ENCODE data around the gene GPR173. TPM values are rescaled to one million over a fixed set of nuclear protein-coding genes. Genes with fewer than 3 reads are reported as not detected.

Gene GPR173
- total RNA-seq, 4 donors from 2014 or later = 0.09 to 0.57 (median 0.18) TPM; not detected in 1

DNA sequence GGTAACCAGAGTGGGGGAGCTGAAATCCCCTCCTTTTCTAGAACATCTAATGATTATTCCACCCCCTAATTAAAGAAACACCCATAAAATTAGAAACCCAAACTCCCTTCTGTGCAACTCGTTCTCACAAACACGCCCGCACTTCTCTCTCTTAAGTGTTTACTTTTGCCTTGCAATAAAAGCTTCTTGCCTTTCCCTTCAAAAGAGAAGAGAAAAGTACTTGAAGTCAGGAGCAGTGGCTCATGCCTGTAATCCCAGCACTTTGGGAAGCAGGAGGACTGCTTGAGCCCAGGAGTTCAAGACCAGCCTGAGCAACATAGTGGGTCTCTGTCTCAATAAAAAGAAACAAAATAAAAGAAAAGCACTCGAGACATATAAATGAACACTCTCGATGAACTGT is 3.6 kb upstream of the GPR173 start:
- no peak for DNase-seq
- intact Hi-C loops (cut with DNase I) = no loop called here
- Histone ChIP-seq H3K4me3 (no peak overlapping the region), H3K27me3 (no peaks in the 10 kb centered on the region), H3K27ac (no peak overlapping the region), H3K36me3 (no peaks in the 10 kb centered on the region), H3K9me3 (no peaks in the 10 kb centered on the region), H3K4me1 (peaks cover 0 to 18% (median 0%) of the 10 kb centered on the region in 3 donors)
- TF ChIP-seq POLR2A (IDR thresholded peaks at IDR 0.05) = no peak
- TF ChIP-seq CTCF (IDR thresholded peaks at IDR 0.05) = no peak
- 80 to 86% methylated on average over 4 to 5 of the region's 5 CpGs for whole genome bisulfite sequencing, 2 donors

DNA sequence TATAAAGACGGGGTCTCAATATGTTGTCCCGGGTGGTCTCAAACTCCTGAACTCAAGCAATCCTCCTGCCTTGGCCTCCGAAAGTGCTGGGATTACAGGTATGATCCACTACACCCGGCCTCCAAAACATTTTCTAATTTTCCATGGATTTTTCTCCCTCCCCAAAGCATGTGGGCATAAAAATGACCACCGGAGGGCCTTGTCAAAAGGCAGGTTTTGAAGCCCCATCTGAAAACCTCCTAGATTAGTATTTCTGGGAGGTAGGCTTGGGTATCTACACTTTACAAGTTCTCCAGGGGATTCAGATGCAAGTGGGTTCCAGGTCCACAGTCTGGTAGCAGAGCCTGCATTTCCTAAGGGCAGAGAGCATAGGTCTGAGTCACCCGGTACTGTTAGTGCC is 1.4 kb upstream of the GPR173 start:
- H3K36me3 ChIP-seq = no peaks in the 10 kb centered on the region
- no peaks in the 10 kb centered on the region for H3K27me3 ChIP-seq
- intact Hi-C loops (cut with DNase I) = no loop called here
- WGBS, 2 donors = 81 to 95% methylated on average over 5 to 6 of the region's 6 CpGs
- H3K27ac ChIP-seq = no peak overlapping the region
- H3K4me3 ChIP-seq = no peak overlapping the region
- peaks cover 0 to 18% (median 0%) of the 10 kb centered on the region in 3 donors for H3K4me1 ChIP-seq
- TF ChIP-seq CTCF (IDR thresholded peaks at IDR 0.05) (no peak), POLR2A (IDR thresholded peaks at IDR 0.05) (no peak)
- DNase-seq = no peak
- H3K9me3 ChIP-seq = no peaks in the 10 kb centered on the region

GRCh38 chrX:53049127-53049517 is 533 bp downstream of the GPR173 start:
- no peaks in the 10 kb centered on the region for H3K9me3 ChIP-seq
- 0 to 58% methylated on average over 1 to 7 of the region's 8 CpGs for WGBS, 2 donors
- peak overlapping the region; percentile 5 to 61 (median 41) for H3K4me3 ChIP-seq
- no peaks in the 10 kb centered on the region for H3K27me3 ChIP-seq
- no peak for DNase-seq
- intact Hi-C loops (cut with DNase I) = no loop called here
- H3K27ac ChIP-seq = no peak overlapping the region
- TF ChIP-seq CTCF (IDR thresholded peaks at IDR 0.05) = no peak
- no peak for TF ChIP-seq POLR2A (IDR thresholded peaks at IDR 0.05)
- H3K4me1 ChIP-seq = peaks cover 0 to 18% (median 0%) of the 10 kb centered on the region in 3 donors
- no peaks in the 10 kb centered on the region for H3K36me3 ChIP-seq

- H3K27me3 ChIP-seq = no peaks in the 10 kb centered on the region
- DNase-seq = no peak
- H3K4me3 ChIP-seq = no peak overlapping the region
- WGBS, 2 donors = 80 to 90% methylated on average over 1 to 2 of the region's 6 CpGs
- no peak for TF ChIP-seq POLR2A (IDR thresholded peaks at IDR 0.05)
- TF ChIP-seq CTCF (IDR thresholded peaks at IDR 0.05) = no peak
- H3K9me3 ChIP-seq = no peaks in the 10 kb centered on the region
- H3K4me1 ChIP-seq = peaks cover 0 to 18% (median 0%) of the 10 kb centered on the region in 3 donors
- intact Hi-C loops (cut with DNase I) = no loop called here
- H3K27ac ChIP-seq = no peak overlapping the region
- H3K36me3 ChIP-seq = no peaks in the 10 kb centered on the region
Observed at GRCh38 chrX:53050841-53051240, 2.3 kb downstream of the GPR173 start.

DNA sequence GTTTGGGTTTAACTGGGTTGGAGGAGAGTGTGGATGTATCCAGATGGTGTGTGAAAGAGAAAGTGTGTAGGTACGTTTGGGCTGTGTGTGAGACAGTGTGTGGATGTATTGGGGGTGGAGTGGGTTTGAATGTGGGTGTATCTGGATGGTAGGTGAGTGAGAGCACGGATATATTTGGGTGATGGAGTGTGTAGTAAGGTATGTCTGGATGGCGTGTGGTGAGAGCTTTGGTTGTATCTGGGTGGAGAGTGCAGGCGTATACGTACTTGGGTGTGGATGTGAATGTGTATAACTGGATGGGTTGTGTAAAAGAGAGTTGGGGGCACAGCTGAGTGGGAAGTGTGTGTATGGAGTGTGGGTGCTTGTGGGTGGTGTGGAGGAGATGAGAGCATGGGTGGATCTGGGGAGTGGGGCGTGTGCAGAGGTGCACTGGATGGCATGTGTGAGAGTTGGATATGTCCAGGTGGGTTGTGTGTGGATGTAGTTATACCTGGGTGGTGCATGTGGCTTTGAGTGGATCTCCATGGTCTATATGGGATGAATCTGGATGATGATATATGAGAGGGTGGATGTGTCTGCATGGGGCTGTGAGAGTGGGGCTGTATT is 6.8 kb downstream of the GPR173 start:
- TF ChIP-seq POLR2A (IDR thresholded peaks at IDR 0.05) (no peak), CTCF (IDR thresholded peaks at IDR 0.05) (no peak)
- DNase-seq = no peak
- H3K27ac ChIP-seq = no peak overlapping the region

More for the DNA sequence above, 6.8 kb downstream of the GPR173 start:
- H3K36me3 ChIP-seq = no peaks in the 10 kb centered on the region
- H3K4me3 ChIP-seq = no peak overlapping the region
- intact Hi-C loops (cut with DNase I) = no loop called here
- WGBS, 2 donors = 68 to 79% methylated on average over 6 of the region's 6 CpGs
- H3K4me1 ChIP-seq = no peaks in the 10 kb centered on the region
- no peaks in the 10 kb centered on the region for H3K9me3 ChIP-seq
- H3K27me3 ChIP-seq = no peaks in the 10 kb centered on the region
